ENCODE data around the gene RHO.

Gene RHO

GRCh38 chr3:129552287-129553050, 24.0 kb downstream of the RHO start:
- Histone ChIP-seq H3K36me3 (peaks cover 6% of the 10 kb centered on the region; the same call in 1 of the 2 replicates), H3K27me3 (ENCODE audit: insufficient read depth, low read depth, severe bottlenecking) (no peaks in the 10 kb centered on the region), H3K9me3 (ENCODE audit: severe bottlenecking) (no peaks in the 10 kb centered on the region), H3K4me3 (ENCODE audit: low read depth, low read length) (no peak overlapping the region), H3K27ac (no peak overlapping the region)
- DNase-seq: no peak
- TF ChIP-seq, protein P1, sequence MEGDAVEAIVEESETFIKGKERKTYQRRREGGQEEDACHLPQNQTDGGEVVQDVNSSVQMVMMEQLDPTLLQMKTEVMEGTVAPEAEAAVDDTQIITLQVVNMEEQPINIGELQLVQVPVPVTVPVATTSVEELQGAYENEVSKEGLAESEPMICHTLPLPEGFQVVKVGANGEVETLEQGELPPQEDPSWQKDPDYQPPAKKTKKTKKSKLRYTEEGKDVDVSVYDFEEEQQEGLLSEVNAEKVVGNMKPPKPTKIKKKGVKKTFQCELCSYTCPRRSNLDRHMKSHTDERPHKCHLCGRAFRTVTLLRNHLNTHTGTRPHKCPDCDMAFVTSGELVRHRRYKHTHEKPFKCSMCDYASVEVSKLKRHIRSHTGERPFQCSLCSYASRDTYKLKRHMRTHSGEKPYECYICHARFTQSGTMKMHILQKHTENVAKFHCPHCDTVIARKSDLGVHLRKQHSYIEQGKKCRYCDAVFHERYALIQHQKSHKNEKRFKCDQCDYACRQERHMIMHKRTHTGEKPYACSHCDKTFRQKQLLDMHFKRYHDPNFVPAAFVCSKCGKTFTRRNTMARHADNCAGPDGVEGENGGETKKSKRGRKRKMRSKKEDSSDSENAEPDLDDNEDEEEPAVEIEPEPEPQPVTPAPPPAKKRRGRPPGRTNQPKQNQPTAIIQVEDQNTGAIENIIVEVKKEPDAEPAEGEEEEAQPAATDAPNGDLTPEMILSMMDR (IDR thresholded peaks at IDR 0.05; ENCODE audit: low read depth, low read length): 0 out of 2 replicates have a peak, but pooled peaks have one; percentile 21

GRCh38 chr3:129553171-129553570, 24.7 kb downstream of the RHO start:
- TF ChIP-seq, protein P1 (IDR thresholded peaks at IDR 0.05; ENCODE audit: low read depth, low read length): no peak
- no peaks in the 10 kb centered on the region for H3K9me3 ChIP-seq (ENCODE audit: severe bottlenecking)
- H3K27me3 ChIP-seq (ENCODE audit: insufficient read depth, low read depth, severe bottlenecking): no peaks in the 10 kb centered on the region
- H3K36me3 ChIP-seq: peaks cover 11% of the 10 kb centered on the region
- DNase-seq: no peak
- no peak overlapping the region for H3K27ac ChIP-seq
- no peak overlapping the region for H3K4me3 ChIP-seq (ENCODE audit: low read depth, low read length)

DNA sequence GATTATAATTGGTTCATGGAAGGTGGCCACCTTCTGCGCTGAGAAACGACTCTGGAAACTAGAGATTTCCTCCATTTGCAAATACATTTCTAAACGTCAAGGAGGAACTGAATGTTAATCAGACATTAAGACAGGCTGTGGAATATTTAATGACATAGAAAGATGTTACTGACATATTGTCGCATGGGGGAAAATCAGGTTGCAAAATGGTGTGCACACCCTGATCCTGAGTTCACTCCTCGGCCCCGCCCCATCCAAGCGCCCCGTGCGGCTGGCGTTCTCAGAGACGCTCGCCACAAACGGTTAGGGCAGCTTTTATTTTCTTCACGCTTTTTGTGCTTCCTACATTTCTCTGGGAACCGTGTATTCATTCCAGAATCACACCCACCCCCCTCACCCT, 25.3 kb downstream of the RHO start:
- Histone ChIP-seq H3K27me3 (ENCODE audit: insufficient read depth, low read depth, severe bottlenecking) (no peaks in the 10 kb centered on the region), H3K9me3 (ENCODE audit: severe bottlenecking) (no peaks in the 10 kb centered on the region), H3K36me3 (peaks cover 14% of the 10 kb centered on the region), H3K27ac (no peak overlapping the region), H3K4me3 (ENCODE audit: low read depth, low read length) (no peak overlapping the region)
- TF ChIP-seq, protein P1 (IDR thresholded peaks at IDR 0.05; ENCODE audit: low read depth, low read length): no peak
- no peak for DNase-seq

DNA sequence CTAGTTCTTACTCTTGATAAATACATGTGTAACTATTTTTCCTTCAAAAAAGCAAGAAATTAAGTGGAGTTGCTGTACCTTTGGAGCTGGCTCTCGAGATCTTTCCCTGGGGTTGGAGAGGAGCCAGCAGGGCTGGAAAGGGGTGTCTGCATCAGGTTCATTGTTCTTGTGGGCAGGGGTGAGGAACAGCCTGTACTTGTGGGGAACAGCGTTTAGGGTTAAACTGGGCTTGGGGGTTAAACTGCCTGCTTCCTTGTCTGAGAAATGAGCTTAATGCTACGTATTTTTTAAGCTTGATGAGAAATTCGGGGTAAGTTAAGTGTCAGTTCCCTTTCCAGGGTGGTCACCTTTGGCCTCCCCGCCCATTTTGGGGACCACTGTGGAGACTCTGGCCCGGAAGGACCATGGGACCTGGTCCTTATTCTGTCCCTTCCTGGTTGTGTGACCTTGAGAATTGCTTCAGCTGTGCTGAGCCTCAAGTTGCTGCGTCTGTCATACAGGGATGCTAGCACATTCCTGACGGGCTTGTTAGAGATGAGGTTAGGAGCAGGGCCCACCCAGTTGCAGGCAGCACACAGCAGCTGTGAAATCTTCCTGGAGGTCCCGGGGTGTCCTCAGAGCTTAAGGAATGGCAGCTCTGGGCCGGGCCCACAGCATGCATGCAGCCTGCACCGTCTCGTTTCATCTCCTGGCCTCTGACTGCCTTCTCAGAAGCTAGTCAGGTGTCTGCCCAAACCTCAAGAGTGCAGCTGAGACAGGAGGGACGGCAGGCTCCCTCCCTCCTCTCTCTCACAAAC, 26.1 kb downstream of the RHO start:
- DNase-seq: no peak
- Histone ChIP-seq H3K4me3 (ENCODE audit: low read depth, low read length) (no peak overlapping the region), H3K27me3 (ENCODE audit: insufficient read depth, low read depth, severe bottlenecking) (no peaks in the 10 kb centered on the region), H3K9me3 (ENCODE audit: severe bottlenecking) (no peaks in the 10 kb centered on the region), H3K27ac (no peak overlapping the region), H3K36me3 (peaks cover 19% of the 10 kb centered on the region)
- TF ChIP-seq, protein P1 (IDR thresholded peaks at IDR 0.05; ENCODE audit: low read depth, low read length): no peak

- H3K36me3 ChIP-seq: peaks cover 22% of the 10 kb centered on the region
- H3K27me3 ChIP-seq (ENCODE audit: insufficient read depth, low read depth, severe bottlenecking): no peaks in the 10 kb centered on the region
- no peak overlapping the region for H3K27ac ChIP-seq
- no peaks in the 10 kb centered on the region for H3K9me3 ChIP-seq (ENCODE audit: severe bottlenecking)
- no peak overlapping the region for H3K4me3 ChIP-seq (ENCODE audit: low read depth, low read length)
- no peak for DNase-seq
- TF ChIP-seq, protein P1 (IDR thresholded peaks at IDR 0.05; ENCODE audit: low read depth, low read length): no peak
These were observed 26.7 kb downstream of the RHO start for GRCh38 chr3:129555153-129555550.

All from WERI-Rb-1 (cell line).